Activated B cell treated with CpG ODN at 0.5 μM for 24 hours (primary cell): Measurements from ENCODE around the gene TCIRG1. TPM values are rescaled to one million over a fixed set of nuclear protein-coding genes. Genes with fewer than 3 reads are reported as not detected.

Source experiments
- ATAC-seq: fragments of 200-7000 bp; cut with Tn5 transposase; one replicate; pipeline ENCODE4 v1.10.0; 2021; ENCODE audit warnings: low read depth, mild to moderate bottlenecking, moderate library complexity
- CTCF ChIA-PET: fragments of 350-600 bp; sonication (Branson Sonifier 250); formaldehyde crosslinking; loops from one replicate; lab custom pipeline; 2021; ENCODE audit warnings: antibody characterized with exemption; lab: Charles Lee
- POLR2A ChIA-PET: fragments of 350-600 bp; sonication (Branson Sonifier 250); formaldehyde crosslinking; loops from one replicate; lab custom pipeline; 2021; ENCODE audit warnings: antibody characterized with exemption; lab: Charles Lee
- DNase-seq: peaks from one replicate; pipeline ENCODE4 v3.0.0; 2022
- H3K27ac Mint-ChIP-seq: one replicate; pipeline ENCODE4 v1.8.0; 2020; ENCODE audit warnings: mixed read lengths
- H3K27me3 Mint-ChIP-seq: one replicate; pipeline ENCODE4 v1.8.0; 2021; ENCODE audit warnings: mixed read lengths
- H3K36me3 Mint-ChIP-seq: one replicate; pipeline ENCODE4 v1.8.0; 2021; ENCODE audit warnings: low read depth, mixed read lengths
- H3K4me1 Mint-ChIP-seq: one replicate; pipeline ENCODE4 v1.8.0; 2021; ENCODE audit warnings: mixed read lengths
- H3K4me3 Mint-ChIP-seq: one replicate; pipeline ENCODE4 v1.8.0; 2020; ENCODE audit warnings: mild to moderate bottlenecking, mixed read lengths
- H3K9me3 Mint-ChIP-seq: one replicate; pipeline ENCODE4 v1.8.0; 2020; ENCODE audit warnings: mixed read lengths
- CTCF ChIP-seq: fragments of 200-600 bp; IDR thresholded peaks from one replicate; pipeline ENCODE4 v1.8.0; 2022; ENCODE audit warnings: antibody characterized with exemption, mild to moderate bottlenecking
- intact Hi-C: fragments of 100-400 bp; cut with micrococcal nuclease; formaldehyde crosslinking; loops from one replicate; pipeline ENCODE4 v1.15.1; 2024
- total RNA-seq: library from RNA; stranded (reverse); gene quantifications from 2 replicates; pipeline ENCODE4 v1.2.3, GENCODE V29; 2022

The TCIRG1 gene
- total RNA-seq, 1 donor from 2014 or later, result 227 TPM

GRCh38 chr11:68032003-68032402, 6.8 kb upstream of the TCIRG1 start:
- POLR2A ChIA-PET, result no interaction called here

GRCh38 chr11:68032997-68033707, 5.7 kb upstream of the TCIRG1 start:
- H3K4me3 Mint-ChIP-seq, result no peak overlapping the region
- peaks cover 16% of the 10 kb centered on the region for H3K36me3 Mint-ChIP-seq
- intact Hi-C loops, result loop anchor here (5.0 kb wide), 1 partner anchor 339 kb away; no protein-coding TSS in a partner anchor
- POLR2A ChIA-PET, result interaction anchor here (0.8 kb wide), 2 partner anchors 12 to 88 kb away, joined by 3 read pairs; no protein-coding TSS in a partner anchor
- no peak overlapping the region for H3K27ac Mint-ChIP-seq
- H3K4me1 Mint-ChIP-seq, result peaks cover 34% of the 10 kb centered on the region
- CTCF ChIA-PET, result no interaction called here
- no peaks in the 10 kb centered on the region for H3K27me3 Mint-ChIP-seq
- DNase-seq (no peak), ATAC-seq (no peak)
- no peak for TF ChIP-seq CTCF
- H3K9me3 Mint-ChIP-seq, result no peaks in the 10 kb centered on the region

More at GRCh38 chr11:68032003-68032402, 6.8 kb upstream of the TCIRG1 start:
- intact Hi-C loops, result loop anchor here (5.0 kb wide), 1 partner anchor 340 kb away; no protein-coding TSS in a partner anchor
- no peak for ATAC-seq
- no peak for TF ChIP-seq CTCF
- Mint-ChIP-seq H3K4me1 (peaks cover 27% of the 10 kb centered on the region), H3K27ac (no peak overlapping the region), H3K9me3 (no peaks in the 10 kb centered on the region), H3K36me3 (peaks cover 16% of the 10 kb centered on the region), H3K4me3 (peak overlapping the region; percentile 93), H3K27me3 (no peaks in the 10 kb centered on the region)
- CTCF ChIA-PET, result no interaction called here
- no peak for DNase-seq

GRCh38 chr11:68033708-68034045, 5.1 kb upstream of the TCIRG1 start:
- Mint-ChIP-seq H3K4me3 (no peak overlapping the region), H3K27me3 (no peaks in the 10 kb centered on the region), H3K4me1 (peaks cover 36% of the 10 kb centered on the region), H3K9me3 (no peaks in the 10 kb centered on the region), H3K27ac (no peak overlapping the region), H3K36me3 (peaks cover 16% of the 10 kb centered on the region)
- TF ChIP-seq CTCF, result no peak
- intact Hi-C loops, result loop anchor here (5.0 kb wide), 1 partner anchor 339 kb away; no protein-coding TSS in a partner anchor
- CTCF ChIA-PET, result no interaction called here
- DNase-seq, result no peak
- POLR2A ChIA-PET, result interaction anchor here (0.8 kb wide), 2 partner anchors 12 to 87 kb away, joined by 3 read pairs; no protein-coding TSS in a partner anchor
- no peak for ATAC-seq

GRCh38 chr11:68035266-68035876, 3.5 kb upstream of the TCIRG1 start:
- ChIA-PET CTCF (no interaction called here), POLR2A (interaction anchor here (0.7 kb wide), 1 partner anchor 10 kb away, joined by 3 read pairs; no protein-coding TSS in a partner anchor)
- Mint-ChIP-seq H3K36me3 (peaks cover 14% of the 10 kb centered on the region), H3K27me3 (no peaks in the 10 kb centered on the region), H3K9me3 (no peaks in the 10 kb centered on the region), H3K27ac (no peak overlapping the region), H3K4me1 (peaks cover 41% of the 10 kb centered on the region), H3K4me3 (no peak overlapping the region)
- no peak for ATAC-seq
- intact Hi-C loops, result no loop called here
- no peak for DNase-seq
- no peak for TF ChIP-seq CTCF

- H3K9me3 Mint-ChIP-seq, result no peaks in the 10 kb centered on the region
- TF ChIP-seq CTCF, result no peak
- ChIA-PET POLR2A (interaction anchor here (0.7 kb wide), 1 partner anchor 9 kb away, joined by 3 read pairs; no protein-coding TSS in a partner anchor), CTCF (no interaction called here)
- intact Hi-C loops, result no loop called here
- ATAC-seq (no peak), DNase-seq (no peak)
- no peaks in the 10 kb centered on the region for H3K27me3 Mint-ChIP-seq
- H3K4me1 Mint-ChIP-seq, result peaks cover 39% of the 10 kb centered on the region
- peaks cover 14% of the 10 kb centered on the region for H3K36me3 Mint-ChIP-seq
- H3K27ac Mint-ChIP-seq, result no peak overlapping the region
- no peak overlapping the region for H3K4me3 Mint-ChIP-seq
Measured at GRCh38 chr11:68036141-68036716, 2.6 kb upstream of the TCIRG1 start.
